ENCODE data around the gene PITPNM1. TPM values are rescaled to one million over a fixed set of nuclear protein-coding genes. Genes with fewer than 3 reads are reported as not detected.
A peak's percentile ranks its signal among the peaks of the same experiment; 100 is the strongest.

Gene PITPNM1
- total and polyA plus RNA-seq, 12 donors = 16.4 to 146 (median 53.3) TPM

GRCh38 chr11:67505605-67506396, 638 bp upstream of the PITPNM1 start:
- TF ChIP-seq CTCF (IDR thresholded peaks at IDR 0.05) (peak; percentile 92 to 99 (median 97)), POLR2A (IDR thresholded peaks at IDR 0.05) (peak in 1 of 2 donors; percentile 88)
- H3K4me1 ChIP-seq (replicated peaks in 1 of 2) = peaks cover 27 to 43% of the 10 kb centered on the region in 2 donors
- no peaks in the 10 kb centered on the region for H3K9me3 ChIP-seq (replicated peaks in 1 of 3)
- WGBS, 4 donors = 4 to 7% (median 6%) methylated on average over 3 to 17 of the region's 17 CpGs
- intact Hi-C loops (cut with DNase I) = loop anchor here in 1 of 2 donors (5.0 kb wide), 1 partner anchor 98 kb away; no protein-coding TSS in a partner anchor
- peak overlapping the region; percentile 89 to 99 (median 98) for H3K27ac ChIP-seq
- no peaks in the 10 kb centered on the region for H3K36me3 ChIP-seq (replicated peaks in 1 of 2)
- H3K4me3 ChIP-seq = peak overlapping the region in 1 of 4 donors; percentile 83
- H3K27me3 ChIP-seq = no peaks in the 10 kb centered on the region
- peak; percentile 95 to 99 (median 98) for DNase-seq

- intact Hi-C loops (cut with DNase I) = loop anchor here in 1 of 2 donors (5.0 kb wide), 1 partner anchor 107 kb away; no protein-coding TSS in a partner anchor
- peaks cover 27 to 43% of the 10 kb centered on the region in 2 donors for H3K4me1 ChIP-seq (replicated peaks in 1 of 2)
- H3K9me3 ChIP-seq (replicated peaks in 1 of 3) = no peaks in the 10 kb centered on the region
- H3K27me3 ChIP-seq = no peaks in the 10 kb centered on the region
- H3K27ac ChIP-seq = peak overlapping the region; percentile 89 to 99 (median 98)
- H3K36me3 ChIP-seq (replicated peaks in 1 of 2) = no peaks in the 10 kb centered on the region
- peak in 4 of 7 donors; percentile 61 to 74 (median 70) for DNase-seq
- no peak for TF ChIP-seq POLR2A (IDR thresholded peaks at IDR 0.05)
- no peak for TF ChIP-seq CTCF (IDR thresholded peaks at IDR 0.05)
- H3K4me3 ChIP-seq = peak overlapping the region in 3 of 4 donors; percentile 13 to 83 (median 44)
- WGBS, 4 donors = 3 to 14% (median 4%) methylated on average over 17 to 101 of the region's 101 CpGs
These were observed 886 bp downstream of the PITPNM1 start for GRCh38 chr11:67504005-67504949.

- H3K27me3 ChIP-seq = no peaks in the 10 kb centered on the region
- TF ChIP-seq POLR2A (IDR thresholded peaks at IDR 0.05) (no peak), CTCF (IDR thresholded peaks at IDR 0.05) (no peak)
- 72 to 81% (median 79%) methylated on average over 11 to 19 of the region's 19 CpGs for WGBS, 4 donors
- peaks cover 0 to 4% of the 10 kb centered on the region in 2 donors for H3K36me3 ChIP-seq (replicated peaks in 1 of 2)
- H3K27ac ChIP-seq = no peak overlapping the region
- intact Hi-C loops (cut with DNase I) = loop anchor here in 1 of 2 donors (5.0 kb wide), 1 partner anchor 106 kb away; no protein-coding TSS in a partner anchor
- H3K4me1 ChIP-seq (replicated peaks in 1 of 2) = peaks cover 27 to 38% of the 10 kb centered on the region in 2 donors
- peak overlapping the region in 1 of 4 donors; percentile 83 for H3K4me3 ChIP-seq
- no peaks in the 10 kb centered on the region for H3K9me3 ChIP-seq (replicated peaks in 1 of 3)
- DNase-seq = peak in 1 of 7 donors; percentile 16
These were observed 1.8 kb downstream of the PITPNM1 start for GRCh38 chr11:67503119-67504004.

All from adrenal gland (tissue), 12 donors.